ENCODE measurements around the gene A4GNT.

- TF ChIP-seq CTCF (IDR thresholded peaks at IDR 0.05), result no peak
- no peak for TF ChIP-seq EZH2 (IDR thresholded peaks at IDR 0.05)
- no peak for TF ChIP-seq EZH2phosphoT487 (IDR thresholded peaks at IDR 0.05)
Measured at GRCh38 chr3:138172625-138173024, 40.4 kb upstream of the A4GNT start.

All from neural progenitor cell (in vitro differentiated cells).